WTC11 (cell line): ENCODE data around the gene CLCN4. TPM values are rescaled to one million over a fixed set of nuclear protein-coding genes. Genes with fewer than 3 reads are reported as not detected.

Experiments
- ATAC-seq: fragments of 200-7000 bp; cut with Tn5 transposase; 2 replicates; pipeline ENCODE4 v1.10.0; 2021; ENCODE audit warnings: mild to moderate bottlenecking, moderate library complexity
- CTCF ChIA-PET: fragments of 300-600 bp; sonication (Branson Sonifier 250); formaldehyde crosslinking; loops from one replicate; lab custom pipeline; 2021; ENCODE audit warnings: antibody characterized with exemption; lab: Charles Lee
- POLR2A ChIA-PET: fragments of 350-600 bp; sonication (Branson Sonifier 250); formaldehyde crosslinking; loops from one replicate; lab custom pipeline; 2021; ENCODE audit warnings: antibody characterized with exemption; lab: Charles Lee
- DNase-seq: peaks from one replicate; pipeline ENCODE4 v3.0.0; 2021; ENCODE audit warnings: low spot score
- H3K27ac Mint-ChIP-seq: 2 replicates; pipeline ENCODE4 v1.8.0; 2021; ENCODE audit warnings: mixed read lengths
- H3K27me3 Mint-ChIP-seq: 2 replicates; pipeline ENCODE4 v1.8.0; 2021; ENCODE audit warnings: low read depth, mild to moderate bottlenecking, moderate library complexity, mixed read lengths
- H3K36me3 Mint-ChIP-seq: 2 replicates; pipeline ENCODE4 v1.8.0; 2021; ENCODE audit warnings: mixed read lengths
- H3K4me1 Mint-ChIP-seq: 2 replicates; pipeline ENCODE4 v1.8.0; 2022; ENCODE audit warnings: mixed read lengths
- H3K4me3 Mint-ChIP-seq: 2 replicates; pipeline ENCODE4 v1.8.0; 2021; ENCODE audit warnings: mild to moderate bottlenecking, moderate library complexity, mixed read lengths
- H3K9me3 Mint-ChIP-seq: 2 replicates; pipeline ENCODE4 v1.8.0; 2021; ENCODE audit warnings: mixed read lengths
- E2F5 ChIP-seq: sonication (generic); formaldehyde crosslinking; IDR thresholded peaks from 2 replicates; pipeline ENCODE4 v1.8.1; 2022; ENCODE audit warnings: mild to moderate bottlenecking, moderate library complexity, missing genetic modification reagents
- ELF4 ChIP-seq: sonication (generic); formaldehyde crosslinking; IDR thresholded peaks from 2 replicates; pipeline ENCODE4 v1.8.1; 2022; ENCODE audit warnings: low read depth, mild to moderate bottlenecking, moderate library complexity, missing genetic modification reagents
- EMX1 ChIP-seq: fragments of 250-450 bp; sonication (Bioruptor Pico); IDR thresholded peaks from 2 replicates; pipeline ENCODE4 v1.8.0; 2021; ENCODE audit warnings: mild to moderate bottlenecking
- ERG ChIP-seq: fragments of 250-450 bp; sonication (Bioruptor Pico); IDR thresholded peaks from 2 replicates; pipeline ENCODE4 v1.8.0; 2021; ENCODE audit warnings: mild to moderate bottlenecking
- FOXJ3 ChIP-seq: sonication (generic); formaldehyde crosslinking; IDR thresholded peaks from 2 replicates; pipeline ENCODE4 v1.9.0; 2021; ENCODE audit warnings: missing genetic modification reagents, mild to moderate bottlenecking, borderline replicate concordance
- FOXK1 ChIP-seq: sonication (generic); formaldehyde crosslinking; IDR thresholded peaks from 2 replicates; pipeline ENCODE4 v1.8.0; 2022; ENCODE audit warnings: mild to moderate bottlenecking, moderate library complexity, missing genetic modification reagents
- FOXP1 ChIP-seq: sonication (generic); formaldehyde crosslinking; IDR thresholded peaks from 2 replicates; pipeline ENCODE4 v1.8.0; 2022; ENCODE audit warnings: missing genetic modification reagents, mild to moderate bottlenecking, moderate library complexity, borderline replicate concordance
- GRHL2 ChIP-seq: fragments of 250-450 bp; sonication (Bioruptor Pico); IDR thresholded peaks from 2 replicates; pipeline ENCODE4 v1.8.0; 2022; ENCODE audit warnings: mild to moderate bottlenecking, moderate library complexity; ENCODE audit not compliant: insufficient replicate concordance, severe bottlenecking
- HMGA2 ChIP-seq: fragments of 250-450 bp; sonication (Bioruptor Pico); IDR thresholded peaks from 2 replicates; pipeline ENCODE4 v1.4.0; 2021; ENCODE audit warnings: mild to moderate bottlenecking, moderate library complexity
- JAZF1 ChIP-seq: fragments of 250-450 bp; sonication (Bioruptor Pico); IDR thresholded peaks from 2 replicates; pipeline ENCODE4 v1.9.0; 2021; ENCODE audit warnings: moderate library complexity, mild to moderate bottlenecking, inconsistent platforms
- NFATC4 ChIP-seq: fragments of 250-450 bp; sonication (Bioruptor Pico); IDR thresholded peaks from 2 replicates; pipeline ENCODE4 v1.9.0; 2021; ENCODE audit warnings: mild to moderate bottlenecking
- NFE2L1 ChIP-seq: sonication (generic); formaldehyde crosslinking; IDR thresholded peaks from 2 replicates; pipeline ENCODE4 v1.8.1; 2023; ENCODE audit warnings: missing genetic modification reagents
- NFYB ChIP-seq: sonication (generic); formaldehyde crosslinking; conservative IDR thresholded peaks from 2 replicates; pipeline ENCODE4 v1.8.0; 2022; ENCODE audit warnings: low read depth, missing genetic modification reagents
- NR1H2 ChIP-seq: sonication (generic); formaldehyde crosslinking; IDR thresholded peaks from 2 replicates; pipeline ENCODE4 v1.9.0; 2021; ENCODE audit warnings: mild to moderate bottlenecking, moderate library complexity, missing genetic modification reagents
- NR3C1 ChIP-seq: sonication (generic); formaldehyde crosslinking; conservative IDR thresholded peaks from 2 replicates; pipeline ENCODE4 v1.8.1; 2023; ENCODE audit warnings: low read depth, mild to moderate bottlenecking, missing genetic modification reagents
- RORB ChIP-seq: fragments of 250-450 bp; sonication (Bioruptor Pico); IDR thresholded peaks from 2 replicates; pipeline ENCODE4 v1.9.0; 2021; ENCODE audit warnings: mild to moderate bottlenecking
- TP53 ChIP-seq: sonication (generic); formaldehyde crosslinking; IDR thresholded peaks from 2 replicates; pipeline ENCODE4 v1.8.1; 2023; ENCODE audit warnings: mild to moderate bottlenecking, missing genetic modification reagents
- ZBTB21 ChIP-seq: sonication (generic); formaldehyde crosslinking; IDR thresholded peaks from 2 replicates; pipeline ENCODE4 v1.8.1; 2023; ENCODE audit warnings: mild to moderate bottlenecking, missing genetic modification reagents, borderline replicate concordance
- ZBTB43 ChIP-seq: sonication (generic); formaldehyde crosslinking; IDR thresholded peaks from 2 replicates; pipeline ENCODE4 v1.8.1; 2023; ENCODE audit warnings: mild to moderate bottlenecking, missing genetic modification reagents
- ZNF263 ChIP-seq: sonication (generic); formaldehyde crosslinking; IDR thresholded peaks from 2 replicates; pipeline ENCODE4 v1.8.1; 2022; ENCODE audit warnings: low read depth, mild to moderate bottlenecking, moderate library complexity, missing genetic modification reagents
- total RNA-seq: library from RNA; stranded (reverse); gene quantifications from 3 replicates; pipeline ENCODE4 v1.2.3, GENCODE V29; 2021
- TF ChIP-seq, protein P1 (sequence below): sonication (generic); formaldehyde crosslinking; IDR thresholded peaks from 2 replicates; pipeline ENCODE4 v1.8.0; 2022; ENCODE audit warnings: mild to moderate bottlenecking, missing genetic modification reagents
- TF ChIP-seq, protein P2 (sequence below): sonication (generic); formaldehyde crosslinking; IDR thresholded peaks from 2 replicates; pipeline ENCODE4 v1.8.0; 2022; ENCODE audit warnings: mild to moderate bottlenecking, missing genetic modification reagents
- TF ChIP-seq, protein P3 (sequence below): sonication (generic); formaldehyde crosslinking; IDR thresholded peaks from 2 replicates; pipeline ENCODE4 v1.8.0; 2022; ENCODE audit warnings: mild to moderate bottlenecking, missing genetic modification reagents
- TF ChIP-seq, protein P4 (sequence below): sonication (generic); formaldehyde crosslinking; IDR thresholded peaks from 2 replicates; pipeline ENCODE4 v1.8.1; 2022; ENCODE audit warnings: missing genetic modification reagents, borderline replicate concordance
- TF ChIP-seq, protein P5 (sequence below): sonication (generic); formaldehyde crosslinking; IDR thresholded peaks from 2 replicates; pipeline ENCODE4 v1.8.1; 2023; ENCODE audit warnings: mild to moderate bottlenecking, missing genetic modification reagents, moderate library complexity

CLCN4 gene
- total RNA-seq, 1 experiment from 2014 or later: 8.9 TPM

- peaks cover 4% of the 10 kb centered on the region; the same call in 1 of the 2 replicates for H3K9me3 Mint-ChIP-seq
- CTCF ChIA-PET: interaction anchor here (1.2 kb wide), 1 partner anchor 24 kb away, joined by 3 read pairs; no protein-coding TSS in a partner anchor
- POLR2A ChIA-PET: no interaction called here
Measured at GRCh38 chrX:10143071-10143983, 13.4 kb upstream of the CLCN4 start.

GRCh38 chrX:10146346-10146745 lies 10.4 kb upstream of the CLCN4 start:
- Mint-ChIP-seq H3K4me1 (no peaks in the 10 kb centered on the region), H3K9me3 (peaks cover 4% of the 10 kb centered on the region; the same call in 1 of the 2 replicates), H3K27me3 (no peaks in the 10 kb centered on the region), H3K4me3 (no peak overlapping the region), H3K27ac (no peak overlapping the region), H3K36me3 (peaks cover 22% of the 10 kb centered on the region)
- ATAC-seq: no peak
- CTCF ChIA-PET: no interaction called here
- no peak for DNase-seq
- POLR2A ChIA-PET: no interaction called here
- TF ChIP-seq ERG (CRISPR knock-in tag) (no peak), FOXK1 (CRISPR knock-in tag) (no peak), NFATC4 (no peak), ZBTB43 (no peak), ZNF263 (CRISPR knock-in tag) (no peak), GRHL2 (CRISPR knock-in tag) (no peak)
- TF ChIP-seq, protein P1, sequence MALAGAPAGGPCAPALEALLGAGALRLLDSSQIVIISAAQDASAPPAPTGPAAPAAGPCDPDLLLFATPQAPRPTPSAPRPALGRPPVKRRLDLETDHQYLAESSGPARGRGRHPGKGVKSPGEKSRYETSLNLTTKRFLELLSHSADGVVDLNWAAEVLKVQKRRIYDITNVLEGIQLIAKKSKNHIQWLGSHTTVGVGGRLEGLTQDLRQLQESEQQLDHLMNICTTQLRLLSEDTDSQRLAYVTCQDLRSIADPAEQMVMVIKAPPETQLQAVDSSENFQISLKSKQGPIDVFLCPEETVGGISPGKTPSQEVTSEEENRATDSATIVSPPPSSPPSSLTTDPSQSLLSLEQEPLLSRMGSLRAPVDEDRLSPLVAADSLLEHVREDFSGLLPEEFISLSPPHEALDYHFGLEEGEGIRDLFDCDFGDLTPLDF: no peak
- TF ChIP-seq, protein P2, sequence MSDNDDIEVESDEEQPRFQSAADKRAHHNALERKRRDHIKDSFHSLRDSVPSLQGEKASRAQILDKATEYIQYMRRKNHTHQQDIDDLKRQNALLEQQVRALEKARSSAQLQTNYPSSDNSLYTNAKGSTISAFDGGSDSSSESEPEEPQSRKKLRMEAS (CRISPR knock-in tag): no peak
- TF ChIP-seq, protein P3, sequence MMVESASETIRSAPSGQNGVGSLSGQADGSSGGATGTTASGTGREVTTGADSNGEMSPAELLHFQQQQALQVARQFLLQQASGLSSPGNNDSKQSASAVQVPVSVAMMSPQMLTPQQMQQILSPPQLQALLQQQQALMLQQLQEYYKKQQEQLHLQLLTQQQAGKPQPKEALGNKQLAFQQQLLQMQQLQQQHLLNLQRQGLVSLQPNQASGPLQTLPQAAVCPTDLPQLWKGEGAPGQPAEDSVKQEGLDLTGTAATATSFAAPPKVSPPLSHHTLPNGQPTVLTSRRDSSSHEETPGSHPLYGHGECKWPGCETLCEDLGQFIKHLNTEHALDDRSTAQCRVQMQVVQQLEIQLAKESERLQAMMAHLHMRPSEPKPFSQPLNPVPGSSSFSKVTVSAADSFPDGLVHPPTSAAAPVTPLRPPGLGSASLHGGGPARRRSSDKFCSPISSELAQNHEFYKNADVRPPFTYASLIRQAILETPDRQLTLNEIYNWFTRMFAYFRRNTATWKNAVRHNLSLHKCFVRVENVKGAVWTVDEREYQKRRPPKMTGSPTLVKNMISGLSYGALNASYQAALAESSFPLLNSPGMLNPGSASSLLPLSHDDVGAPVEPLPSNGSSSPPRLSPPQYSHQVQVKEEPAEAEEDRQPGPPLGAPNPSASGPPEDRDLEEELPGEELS (CRISPR knock-in tag): no peak

More at GRCh38 chrX:10143071-10143983, 13.4 kb upstream of the CLCN4 start:
- no peak overlapping the region for H3K27ac Mint-ChIP-seq
- DNase-seq: no peak
- H3K27me3 Mint-ChIP-seq: no peaks in the 10 kb centered on the region
- TF ChIP-seq NR1H2 (CRISPR knock-in tag): no peak
- TF ChIP-seq RORB: no peak
- TF ChIP-seq FOXP1 (CRISPR knock-in tag): no peak
- no peak for TF ChIP-seq ELF4 (CRISPR knock-in tag)
- TF ChIP-seq, protein P4, sequence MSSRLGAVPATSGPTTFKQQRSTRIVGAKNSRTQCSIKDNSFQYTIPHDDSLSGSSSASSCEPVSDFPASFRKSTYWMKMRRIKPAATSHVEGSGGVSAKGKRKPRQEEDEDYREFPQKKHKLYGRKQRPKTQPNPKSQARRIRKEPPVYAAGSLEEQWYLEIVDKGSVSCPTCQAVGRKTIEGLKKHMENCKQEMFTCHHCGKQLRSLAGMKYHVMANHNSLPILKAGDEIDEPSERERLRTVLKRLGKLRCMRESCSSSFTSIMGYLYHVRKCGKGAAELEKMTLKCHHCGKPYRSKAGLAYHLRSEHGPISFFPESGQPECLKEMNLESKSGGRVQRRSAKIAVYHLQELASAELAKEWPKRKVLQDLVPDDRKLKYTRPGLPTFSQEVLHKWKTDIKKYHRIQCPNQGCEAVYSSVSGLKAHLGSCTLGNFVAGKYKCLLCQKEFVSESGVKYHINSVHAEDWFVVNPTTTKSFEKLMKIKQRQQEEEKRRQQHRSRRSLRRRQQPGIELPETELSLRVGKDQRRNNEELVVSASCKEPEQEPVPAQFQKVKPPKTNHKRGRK (CRISPR knock-in tag): no peak
- TF ChIP-seq NR3C1 (CRISPR knock-in tag): no peak
- TF ChIP-seq, protein P2 (CRISPR knock-in tag): no peak
- no peak for TF ChIP-seq HMGA2 (CRISPR knock-in tag)
- no peak for TF ChIP-seq JAZF1 (CRISPR knock-in tag)
- TF ChIP-seq, protein P5, sequence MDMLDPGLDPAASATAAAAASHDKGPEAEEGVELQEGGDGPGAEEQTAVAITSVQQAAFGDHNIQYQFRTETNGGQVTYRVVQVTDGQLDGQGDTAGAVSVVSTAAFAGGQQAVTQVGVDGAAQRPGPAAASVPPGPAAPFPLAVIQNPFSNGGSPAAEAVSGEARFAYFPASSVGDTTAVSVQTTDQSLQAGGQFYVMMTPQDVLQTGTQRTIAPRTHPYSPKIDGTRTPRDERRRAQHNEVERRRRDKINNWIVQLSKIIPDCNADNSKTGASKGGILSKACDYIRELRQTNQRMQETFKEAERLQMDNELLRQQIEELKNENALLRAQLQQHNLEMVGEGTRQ: no peak
- TF ChIP-seq NFE2L1: no peak
- no peak for TF ChIP-seq EMX1 (CRISPR knock-in tag)
- TF ChIP-seq E2F5 (CRISPR knock-in tag): no peak
- no peak for TF ChIP-seq ZBTB21
- no peak for TF ChIP-seq FOXJ3 (CRISPR knock-in tag)
- no peak for TF ChIP-seq NFYB (CRISPR knock-in tag)
- no peak for TF ChIP-seq TP53 (CRISPR knock-in tag)
- no peak for ATAC-seq
- H3K4me3 Mint-ChIP-seq: no peak overlapping the region
- H3K36me3 Mint-ChIP-seq: peaks cover 40% of the 10 kb centered on the region
- no peaks in the 10 kb centered on the region for H3K4me1 Mint-ChIP-seq
